GM12892 (cell line): ENCODE data around the gene EMC8.

Source experiments
- POLR2A ChIP-seq: IDR thresholded peaks from 2 replicates; pipeline ENCODE4 v1.6.1; 2011; ENCODE audit warnings: low read depth, low read length, control low read depth
- POLR2AphosphoS5 ChIP-seq: IDR thresholded peaks from 2 replicates; pipeline ENCODE4 v1.6.1; 2011; ENCODE audit warnings: low read depth, low read length, control low read depth
- TAF1 ChIP-seq: IDR thresholded peaks from 2 replicates; pipeline ENCODE4 v1.6.1; 2011; ENCODE audit warnings: low read depth, mild to moderate bottlenecking, control low read depth, low read length, borderline replicate concordance

DNA sequence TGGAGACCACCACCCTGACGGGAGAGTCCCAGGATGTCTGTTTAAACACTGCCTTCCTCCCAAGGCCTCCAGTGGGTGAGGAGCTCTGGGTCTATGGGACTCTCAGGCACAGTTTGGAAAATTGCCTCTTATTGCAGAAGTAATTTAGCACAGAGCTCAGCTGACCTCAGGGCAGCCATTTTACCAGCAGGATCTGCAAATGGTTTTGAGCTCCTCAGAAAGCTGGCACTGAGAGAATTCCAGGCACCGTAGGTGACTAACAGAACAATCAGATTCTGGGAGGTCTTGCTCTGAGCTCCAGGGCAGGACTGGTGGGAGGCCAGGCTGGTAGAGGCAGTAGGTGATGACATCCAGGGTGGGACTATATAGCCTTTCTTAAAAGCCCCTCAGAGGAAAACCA, 31.1 kb downstream of the EMC8 start:
- TF ChIP-seq POLR2A (no peak), POLR2AphosphoS5 (no peak), TAF1 (no peak)
